ENCODE results near the gene MCL1.

Gene MCL1

DNA sequence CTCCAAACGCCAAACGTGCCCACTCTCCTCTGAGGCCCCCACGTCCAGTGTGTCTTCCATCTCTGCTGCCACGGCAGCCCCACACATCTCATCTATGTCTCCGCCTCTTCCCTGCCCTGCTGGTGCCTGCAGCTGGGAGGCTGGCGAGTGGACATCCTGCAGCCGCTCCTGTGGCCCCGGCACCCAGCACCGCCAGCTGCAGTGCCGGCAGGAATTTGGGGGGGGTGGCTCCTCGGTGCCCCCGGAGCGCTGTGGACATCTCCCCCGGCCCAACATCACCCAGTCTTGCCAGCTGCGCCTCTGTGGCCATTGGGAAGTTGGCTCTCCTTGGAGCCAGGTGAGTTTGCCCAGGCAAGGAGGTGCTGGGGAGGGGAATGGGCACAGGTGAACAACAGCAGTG lies 21.6 kb downstream of the MCL1 start:
- Mint-ChIP-seq H3K36me3 (no peaks in the 10 kb centered on the region), H3K4me1 (peaks cover 37% of the 10 kb centered on the region), H3K9me3 (no peaks in the 10 kb centered on the region), H3K27me3 (no peaks in the 10 kb centered on the region), H3K4me3 (no peak overlapping the region), H3K27ac (no peak overlapping the region)
- ATAC-seq: no peak

DNA sequence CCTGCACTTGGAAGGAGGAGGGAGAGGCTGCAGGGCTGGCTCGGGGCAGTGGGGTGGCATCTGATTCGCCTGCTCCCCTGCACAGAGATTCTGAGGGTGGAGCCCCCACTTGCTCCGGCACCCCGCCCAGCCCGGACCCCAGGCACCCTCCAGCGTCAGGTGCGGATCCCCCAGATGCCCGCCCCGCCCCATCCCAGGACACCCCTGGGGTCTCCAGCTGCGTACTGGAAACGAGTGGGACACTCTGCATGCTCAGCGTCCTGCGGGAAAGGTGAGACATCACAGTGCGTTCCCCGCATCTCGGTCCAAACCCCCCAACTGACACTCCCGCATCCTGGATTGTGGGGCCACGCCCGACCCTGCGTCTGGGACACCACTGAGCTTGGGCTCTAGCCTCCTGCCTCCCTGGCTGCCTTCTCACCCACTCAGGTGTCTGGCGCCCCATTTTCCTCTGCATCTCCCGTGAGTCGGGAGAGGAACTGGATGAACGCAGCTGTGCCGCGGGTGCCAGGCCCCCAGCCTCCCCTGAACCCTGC lies 22.3 kb downstream of the MCL1 start:
- no peak overlapping the region for H3K27ac Mint-ChIP-seq
- no peak for ATAC-seq
- H3K4me1 Mint-ChIP-seq: peaks cover 37% of the 10 kb centered on the region
- H3K27me3 Mint-ChIP-seq: no peaks in the 10 kb centered on the region
- H3K36me3 Mint-ChIP-seq: no peaks in the 10 kb centered on the region
- H3K9me3 Mint-ChIP-seq: no peaks in the 10 kb centered on the region
- no peak overlapping the region for H3K4me3 Mint-ChIP-seq

DNA sequence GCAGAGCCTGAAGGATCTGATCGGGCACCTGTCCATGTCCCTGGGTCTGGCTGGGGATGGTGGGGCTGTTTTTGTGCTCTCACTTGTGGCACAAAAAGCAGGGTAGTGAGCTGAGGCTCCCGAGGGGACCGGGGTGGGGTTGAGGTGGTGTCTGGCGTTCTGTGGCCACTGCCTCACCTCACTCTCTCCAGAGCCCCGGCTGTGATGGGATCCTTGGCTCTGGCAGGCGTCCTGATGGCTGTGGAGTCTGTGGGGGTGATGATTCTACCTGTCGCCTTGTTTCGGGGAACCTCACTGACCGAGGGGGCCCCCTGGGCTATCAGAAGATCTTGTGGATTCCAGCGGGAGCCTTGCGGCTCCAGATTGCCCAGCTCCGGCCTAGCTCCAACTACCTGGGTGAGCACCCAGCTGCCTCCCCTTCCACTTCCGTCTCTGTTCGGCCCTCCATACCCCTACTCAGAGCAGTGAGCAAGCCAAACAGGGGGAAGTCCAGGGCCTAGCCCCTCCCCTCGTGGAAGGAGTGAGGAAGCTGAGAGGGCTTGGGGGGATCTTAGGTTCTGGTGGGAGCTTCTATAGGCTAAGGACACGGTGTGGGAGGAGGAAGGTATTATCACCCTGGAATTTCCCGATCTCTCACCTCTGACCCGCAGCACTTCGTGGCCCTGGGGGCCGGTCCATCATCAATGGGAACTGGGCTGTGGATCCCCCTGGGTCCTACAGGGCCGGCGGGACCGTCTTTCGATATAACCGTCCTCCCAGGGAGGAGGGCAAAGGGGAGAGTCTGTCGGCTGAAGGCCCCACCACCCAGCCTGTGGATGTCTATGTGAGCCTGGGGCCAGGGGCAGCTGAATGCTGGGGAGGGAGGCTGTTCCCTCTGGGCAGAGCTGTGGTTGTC lies 23.2 kb downstream of the MCL1 start:
- H3K27ac Mint-ChIP-seq: no peak overlapping the region

DNA sequence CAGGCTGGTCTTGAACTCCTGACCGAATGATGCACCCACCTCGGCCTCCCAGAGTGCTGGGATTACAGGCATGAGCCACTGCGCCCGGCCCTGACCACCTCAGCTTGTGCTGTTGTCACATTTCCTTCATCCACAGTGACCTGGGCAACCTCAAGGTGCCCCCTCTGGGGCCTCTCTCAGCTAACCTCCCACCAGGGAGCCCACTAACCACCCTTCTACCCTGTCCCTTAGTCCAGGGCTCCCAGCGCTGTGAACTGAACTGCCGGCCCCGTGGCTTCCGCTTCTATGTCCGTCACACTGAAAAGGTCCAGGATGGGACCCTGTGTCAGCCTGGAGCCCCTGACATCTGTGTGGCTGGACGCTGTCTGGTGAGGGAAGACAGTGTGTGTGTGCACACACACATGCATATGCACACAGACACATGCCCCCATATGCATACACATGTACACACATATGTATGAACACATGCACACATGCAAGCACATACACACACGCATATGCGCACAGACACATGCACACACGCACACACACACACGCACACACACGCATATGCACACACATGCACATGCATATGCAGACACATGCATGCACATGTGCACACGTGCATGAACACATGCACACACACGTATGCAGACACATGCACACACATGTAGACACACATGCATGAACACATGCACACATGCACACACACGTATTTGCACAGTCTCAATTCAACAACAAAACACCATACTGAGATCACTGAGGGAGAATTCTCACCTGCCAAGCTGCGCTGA lies 24.0 kb downstream of the MCL1 start:
- no peaks in the 10 kb centered on the region for H3K36me3 Mint-ChIP-seq
- peaks cover 38% of the 10 kb centered on the region for H3K4me1 Mint-ChIP-seq
- H3K9me3 Mint-ChIP-seq: no peaks in the 10 kb centered on the region
- H3K4me3 Mint-ChIP-seq: no peak overlapping the region
- no peak for ATAC-seq
- no peak overlapping the region for H3K27ac Mint-ChIP-seq
- H3K27me3 Mint-ChIP-seq: no peaks in the 10 kb centered on the region

More for the DNA sequence above, 23.2 kb downstream of the MCL1 start:
- no peak overlapping the region for H3K4me3 Mint-ChIP-seq
- no peaks in the 10 kb centered on the region for H3K27me3 Mint-ChIP-seq
- peaks cover 38% of the 10 kb centered on the region for H3K4me1 Mint-ChIP-seq
- no peak for ATAC-seq
- H3K36me3 Mint-ChIP-seq: no peaks in the 10 kb centered on the region
- no peaks in the 10 kb centered on the region for H3K9me3 Mint-ChIP-seq

DNA sequence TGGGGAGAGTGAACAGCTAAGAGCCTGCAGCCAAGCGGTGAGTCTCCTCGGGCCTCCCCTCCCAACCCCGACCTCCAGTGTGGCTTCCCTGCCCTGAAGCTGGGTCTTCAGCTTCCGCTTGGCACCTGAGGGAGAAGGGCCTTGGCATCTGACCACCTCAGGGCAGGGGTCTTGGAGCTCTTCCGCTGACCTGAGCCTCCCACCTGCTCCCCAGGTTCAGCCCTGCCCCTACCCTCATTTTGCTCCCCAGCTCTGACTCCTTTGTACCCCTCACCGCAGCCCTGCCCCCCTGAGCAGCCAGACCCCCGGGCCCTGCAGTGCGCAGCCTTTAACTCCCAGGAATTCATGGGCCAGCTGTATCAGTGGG lies 25.3 kb downstream of the MCL1 start:
- Mint-ChIP-seq H3K4me3 (no peak overlapping the region), H3K27me3 (peaks cover 8% of the 10 kb centered on the region), H3K9me3 (no peaks in the 10 kb centered on the region), H3K36me3 (no peaks in the 10 kb centered on the region), H3K27ac (no peak overlapping the region), H3K4me1 (peaks cover 39% of the 10 kb centered on the region)
- ATAC-seq: no peak

DNA sequence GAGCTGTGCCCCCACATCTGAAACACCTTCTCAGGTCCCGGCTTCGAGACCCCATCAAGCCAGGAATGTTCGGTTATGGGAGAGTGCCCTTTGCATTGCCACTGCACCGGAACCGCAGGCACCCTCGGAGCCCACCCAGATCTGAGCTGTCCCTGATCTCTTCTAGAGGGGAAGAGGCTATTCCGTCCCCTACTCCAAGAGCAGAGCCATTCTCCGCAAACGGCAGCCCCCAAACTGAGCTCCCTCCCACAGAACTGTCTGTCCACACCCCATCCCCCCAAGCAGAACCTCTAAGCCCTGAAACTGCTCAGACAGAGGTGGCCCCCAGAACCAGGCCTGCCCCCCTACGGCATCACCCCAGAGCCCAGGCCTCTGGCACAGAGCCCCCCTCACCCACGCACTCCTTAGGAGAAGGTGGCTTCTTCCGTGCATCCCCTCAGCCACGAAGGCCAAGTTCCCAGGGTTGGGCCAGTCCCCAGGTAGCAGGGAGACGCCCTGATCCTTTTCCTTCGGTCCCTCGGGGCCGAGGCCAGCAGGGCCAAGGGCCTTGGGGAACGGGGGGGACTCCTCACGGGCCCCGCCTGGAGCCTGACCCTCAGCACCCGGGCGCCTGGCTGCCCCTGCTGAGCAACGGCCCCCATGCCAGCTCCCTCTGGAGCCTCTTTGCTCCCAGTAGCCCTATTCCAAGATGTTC lies 25.9 kb downstream of the MCL1 start:
- Mint-ChIP-seq H3K4me3 (no peak overlapping the region), H3K27ac (no peak overlapping the region), H3K4me1 (peaks cover 39% of the 10 kb centered on the region), H3K9me3 (no peaks in the 10 kb centered on the region), H3K36me3 (no peaks in the 10 kb centered on the region), H3K27me3 (peaks cover 8% of the 10 kb centered on the region)
- no peak for ATAC-seq

DNA sequence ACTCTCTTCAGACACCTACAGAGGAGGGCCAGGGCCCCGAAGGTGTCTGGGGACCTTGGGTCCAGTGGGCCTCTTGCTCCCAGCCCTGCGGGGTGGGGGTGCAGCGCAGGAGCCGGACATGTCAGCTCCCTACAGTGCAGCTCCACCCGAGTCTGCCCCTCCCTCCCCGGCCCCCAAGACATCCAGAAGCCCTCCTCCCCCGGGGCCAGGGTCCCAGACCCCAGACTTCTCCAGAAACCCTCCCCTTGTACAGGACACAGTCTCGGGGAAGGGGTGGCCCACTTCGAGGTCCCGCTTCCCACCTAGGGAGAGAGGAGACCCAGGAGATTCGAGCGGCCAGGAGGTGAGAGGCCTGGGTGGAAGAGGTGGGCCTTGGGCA lies 26.5 kb downstream of the MCL1 start:
- H3K27me3 Mint-ChIP-seq: peaks cover 8% of the 10 kb centered on the region
- H3K36me3 Mint-ChIP-seq: no peaks in the 10 kb centered on the region
- no peak overlapping the region for H3K4me3 Mint-ChIP-seq
- ATAC-seq: no peak
- H3K9me3 Mint-ChIP-seq: no peaks in the 10 kb centered on the region
- peaks cover 39% of the 10 kb centered on the region for H3K4me1 Mint-ChIP-seq
- H3K27ac Mint-ChIP-seq: peak overlapping the region; percentile 30

DNA sequence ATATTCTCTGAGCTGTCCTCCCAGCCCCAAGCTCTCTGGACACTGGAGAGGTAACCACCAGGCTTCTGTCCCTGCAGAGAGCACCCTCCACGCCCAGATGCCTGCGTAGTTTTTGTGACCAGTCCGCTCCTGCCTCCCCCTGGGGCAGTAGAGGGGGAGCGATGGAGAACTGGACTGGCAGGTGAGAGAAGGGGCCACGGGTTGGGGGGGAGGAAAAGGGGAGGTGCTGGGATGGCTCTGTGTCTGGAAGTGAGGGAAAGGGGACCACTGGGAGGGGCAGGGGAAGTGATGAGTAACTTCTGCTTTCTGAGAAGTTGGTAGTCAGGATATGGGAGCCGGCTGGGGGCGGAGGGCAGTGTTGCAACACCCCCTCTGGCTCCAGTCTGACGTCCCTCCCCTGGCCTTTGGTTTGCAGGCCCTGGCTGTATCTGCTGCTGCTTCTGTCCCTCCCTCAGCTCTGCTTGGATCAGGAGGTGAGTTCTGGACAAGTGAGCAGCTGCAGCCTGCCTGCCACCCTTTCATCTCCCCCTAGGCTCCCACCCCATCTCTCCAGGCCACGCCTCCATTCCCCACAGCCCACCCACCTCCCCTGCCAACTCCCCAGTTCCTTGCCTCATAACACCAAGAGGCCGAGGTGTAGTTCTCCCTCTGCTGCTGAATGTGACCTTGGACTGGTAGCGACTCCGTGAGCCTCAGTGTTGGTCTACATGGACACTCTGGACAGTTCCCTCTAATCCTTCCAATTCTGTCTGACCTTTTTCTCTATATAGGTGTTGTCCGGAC lies 27.1 kb downstream of the MCL1 start:
- ATAC-seq: no peak
- Mint-ChIP-seq H3K9me3 (no peaks in the 10 kb centered on the region), H3K27me3 (peaks cover 8% of the 10 kb centered on the region), H3K27ac (peak overlapping the region; percentile 30), H3K4me1 (peaks cover 39% of the 10 kb centered on the region), H3K36me3 (no peaks in the 10 kb centered on the region), H3K4me3 (no peak overlapping the region)

DNA sequence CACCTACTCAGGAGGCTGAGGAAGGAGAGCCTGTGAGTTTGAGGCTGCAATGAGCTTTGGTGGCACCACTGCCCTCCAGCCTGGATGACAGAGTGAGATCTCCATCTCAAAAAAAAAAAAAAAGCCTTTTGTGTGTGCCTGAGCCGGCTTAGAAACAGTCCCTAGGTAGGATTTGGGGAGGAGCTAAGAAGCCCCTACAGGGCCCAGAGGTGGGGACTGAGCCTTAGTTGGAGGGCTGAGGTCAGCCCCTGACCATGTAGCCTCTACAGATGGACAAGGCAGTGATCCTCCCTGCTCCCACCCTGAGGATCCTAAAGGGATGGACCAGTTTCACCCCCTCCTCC lies 27.7 kb downstream of the MCL1 start:
- no peak for ATAC-seq
- H3K27me3 Mint-ChIP-seq: peaks cover 10% of the 10 kb centered on the region
- peaks cover 39% of the 10 kb centered on the region for H3K4me1 Mint-ChIP-seq
- peak overlapping the region; percentile 30 for H3K27ac Mint-ChIP-seq
- no peaks in the 10 kb centered on the region for H3K36me3 Mint-ChIP-seq
- no peaks in the 10 kb centered on the region for H3K9me3 Mint-ChIP-seq
- no peak overlapping the region for H3K4me3 Mint-ChIP-seq

DNA sequence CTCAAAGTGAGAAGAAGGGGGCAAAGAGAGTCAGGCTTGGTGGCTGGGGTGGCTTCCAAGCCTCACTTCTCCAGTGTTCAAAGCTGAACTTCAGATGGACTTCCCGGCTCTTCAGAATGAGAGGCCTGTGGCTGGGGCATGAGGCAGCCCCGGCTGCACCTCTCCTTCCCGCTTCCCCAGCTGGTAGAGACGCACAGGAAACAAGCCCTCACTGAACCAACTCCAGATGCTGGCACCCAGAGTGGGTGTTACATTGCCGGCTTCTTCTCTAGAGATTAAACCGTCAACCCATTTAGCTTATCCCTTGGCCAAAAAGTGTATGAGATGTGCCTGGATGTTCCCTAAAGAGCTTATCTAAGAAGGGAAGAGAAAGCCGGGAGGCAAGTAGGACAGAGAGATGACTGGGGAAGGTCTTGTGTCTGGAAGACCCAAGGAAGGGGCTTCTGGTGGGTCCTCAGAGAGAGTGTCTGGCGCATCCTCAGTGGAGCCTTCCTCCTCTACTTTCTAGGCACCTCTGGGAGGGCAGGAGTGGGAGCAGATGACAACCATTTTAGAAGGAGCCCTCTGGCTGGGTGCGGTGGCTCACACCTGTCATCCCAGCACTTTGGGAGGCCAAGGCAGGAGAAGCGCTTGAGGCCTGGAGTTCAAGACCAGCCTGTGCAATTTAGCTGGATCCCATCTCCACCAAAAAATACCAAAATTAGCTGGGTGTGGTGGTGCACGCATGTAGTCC lies 28.2 kb downstream of the MCL1 start:
- peaks cover 39% of the 10 kb centered on the region for H3K4me1 Mint-ChIP-seq
- no peaks in the 10 kb centered on the region for H3K36me3 Mint-ChIP-seq
- H3K27ac Mint-ChIP-seq: peak overlapping the region; percentile 30
- H3K9me3 Mint-ChIP-seq: no peaks in the 10 kb centered on the region
- ATAC-seq: no peak
- H3K27me3 Mint-ChIP-seq: peaks cover 16% of the 10 kb centered on the region
- no peak overlapping the region for H3K4me3 Mint-ChIP-seq

DNA sequence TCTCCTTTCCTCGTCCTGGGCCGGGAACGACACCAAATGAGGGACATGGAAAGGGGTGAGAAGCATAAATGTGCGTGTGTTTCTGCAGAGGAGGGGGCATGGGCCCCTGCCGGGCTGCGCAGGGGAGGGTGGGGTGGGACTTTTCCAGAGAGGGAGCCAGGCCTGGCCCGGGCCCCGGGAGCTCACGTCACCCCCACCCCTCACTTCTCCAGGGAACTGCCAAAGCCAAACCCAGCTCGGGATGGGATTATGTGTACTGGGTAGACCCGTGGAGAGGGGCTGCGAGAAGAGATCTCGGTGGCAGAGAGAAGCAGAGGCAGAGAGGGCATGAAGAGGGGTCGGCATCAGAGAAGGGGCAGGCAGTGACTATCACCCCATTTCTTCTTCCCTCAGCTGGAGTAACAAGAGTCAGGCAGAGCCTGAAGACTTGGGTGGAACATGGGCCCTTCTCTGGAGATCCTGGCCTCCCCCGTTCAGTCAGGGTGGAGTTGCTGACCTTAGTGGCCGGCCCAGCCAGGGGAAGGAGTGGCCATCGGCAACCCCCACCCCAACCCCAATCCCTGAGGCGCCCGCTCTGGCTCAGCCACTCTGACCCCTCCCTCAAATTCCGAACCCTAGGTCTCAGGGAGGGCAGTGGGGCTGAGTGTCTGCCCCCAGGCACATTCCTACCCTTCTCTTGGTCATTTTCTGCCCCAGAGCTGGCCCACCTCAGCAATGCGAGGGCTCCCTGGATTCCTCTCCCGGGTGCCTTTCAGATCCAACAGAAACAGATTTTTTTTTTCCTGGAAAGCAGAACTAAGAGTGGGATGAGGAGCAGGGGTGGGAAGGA lies 29.0 kb downstream of the MCL1 start:
- no peak overlapping the region for H3K27ac Mint-ChIP-seq
- H3K27me3 Mint-ChIP-seq: peaks cover 24% of the 10 kb centered on the region
- peaks cover 39% of the 10 kb centered on the region for H3K4me1 Mint-ChIP-seq
- no peaks in the 10 kb centered on the region for H3K36me3 Mint-ChIP-seq
- H3K4me3 Mint-ChIP-seq: no peak overlapping the region
- no peak for ATAC-seq
- H3K9me3 Mint-ChIP-seq: no peaks in the 10 kb centered on the region

DNA sequence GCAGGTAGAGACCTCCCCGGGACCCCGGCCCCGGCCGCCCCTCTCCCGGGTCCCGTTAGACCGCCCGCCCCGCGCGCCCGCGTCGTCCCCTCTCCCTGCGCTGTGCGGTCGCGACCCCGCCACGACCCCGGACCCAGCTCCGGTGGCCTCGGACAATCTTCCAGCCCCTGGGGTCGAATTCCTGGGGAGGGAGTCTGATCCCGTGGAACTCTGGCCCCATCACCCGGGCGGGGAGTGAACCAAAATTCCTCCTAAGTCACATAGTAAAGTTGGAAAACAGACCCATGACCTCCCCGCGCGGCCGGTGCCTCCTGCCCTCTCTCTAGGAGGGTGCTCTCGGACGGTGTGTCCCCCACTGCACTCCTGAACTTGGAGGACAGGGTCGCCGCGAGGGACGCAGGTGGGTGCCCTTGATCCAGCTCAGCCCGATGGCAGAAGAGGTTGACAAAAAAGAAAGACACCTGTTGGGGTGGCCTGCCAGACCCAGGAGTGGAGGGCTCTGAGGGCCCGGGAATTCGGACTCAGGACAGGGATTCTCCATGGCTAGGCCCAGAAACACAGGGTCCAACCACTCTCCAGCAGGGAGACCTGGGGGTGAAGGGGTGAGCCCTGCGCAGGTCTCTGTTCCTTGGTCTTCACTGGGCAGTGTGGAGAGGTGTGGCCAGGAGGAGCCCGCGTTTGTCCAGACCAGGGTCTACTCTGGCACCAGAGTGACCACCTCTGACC lies 29.8 kb downstream of the MCL1 start:
- Mint-ChIP-seq H3K4me1 (peaks cover 39% of the 10 kb centered on the region), H3K27ac (no peak overlapping the region), H3K4me3 (peak overlapping the region; percentile 60), H3K9me3 (no peaks in the 10 kb centered on the region), H3K27me3 (peaks cover 27% of the 10 kb centered on the region), H3K36me3 (no peaks in the 10 kb centered on the region)
- no peak for ATAC-seq
